Activated CD4-positive, alpha-beta memory T cell treated with anti-CD3 and anti-CD28 coated beads for 36 hours (primary cell): ENCODE measurements around the gene UBQLN3. TPM values are rescaled to one million over a fixed set of nuclear protein-coding genes. Genes with fewer than 3 reads are reported as not detected.

ENCODE experiments used
- CTCF ChIA-PET: fragments of 350-600 bp; sonication (Branson Sonifier 250); formaldehyde crosslinking; loops from one replicate; lab custom pipeline; 2021; ENCODE audit warnings: antibody characterized with exemption, inconsistent platforms; lab: Charles Lee
- POLR2A ChIA-PET: fragments of 350-600 bp; sonication (Branson Sonifier 250); formaldehyde crosslinking; loops from one replicate; lab custom pipeline; 2021; ENCODE audit warnings: antibody characterized with exemption; lab: Charles Lee
- DNase-seq: peaks from one replicate; pipeline ENCODE4 v3.0.0-alpha.2; 2020
- H3K27ac Mint-ChIP-seq: one replicate; pipeline ENCODE4 v1.8.0; 2021; ENCODE audit warnings: mixed read lengths
- H3K27me3 Mint-ChIP-seq: one replicate; pipeline ENCODE4 v1.8.0; 2021; ENCODE audit warnings: mixed read lengths
- H3K36me3 Mint-ChIP-seq: one replicate; pipeline ENCODE4 v1.8.0; 2021; ENCODE audit warnings: mixed read lengths
- H3K4me1 Mint-ChIP-seq: one replicate; pipeline ENCODE4 v1.8.0; 2021; ENCODE audit warnings: low read depth, mixed read lengths
- H3K4me3 Mint-ChIP-seq: one replicate; pipeline ENCODE4 v1.8.0; 2021; ENCODE audit warnings: mild to moderate bottlenecking, mixed read lengths
- H3K9me3 Mint-ChIP-seq: one replicate; pipeline ENCODE4 v1.8.0; 2021; ENCODE audit warnings: mixed read lengths
- intact Hi-C: fragments of 100-400 bp; cut with micrococcal nuclease; formaldehyde crosslinking; loops from one replicate; pipeline ENCODE4 v1.15.1; 2023
- total RNA-seq, 2 experiments: library from RNA; stranded (reverse); gene quantifications; one replicate each; pipeline ENCODE4 v1.2.3, GENCODE V29; 2021

UBQLN3 gene
- total RNA-seq, 2 experiments from 2014 or later, result not detected

DNA sequence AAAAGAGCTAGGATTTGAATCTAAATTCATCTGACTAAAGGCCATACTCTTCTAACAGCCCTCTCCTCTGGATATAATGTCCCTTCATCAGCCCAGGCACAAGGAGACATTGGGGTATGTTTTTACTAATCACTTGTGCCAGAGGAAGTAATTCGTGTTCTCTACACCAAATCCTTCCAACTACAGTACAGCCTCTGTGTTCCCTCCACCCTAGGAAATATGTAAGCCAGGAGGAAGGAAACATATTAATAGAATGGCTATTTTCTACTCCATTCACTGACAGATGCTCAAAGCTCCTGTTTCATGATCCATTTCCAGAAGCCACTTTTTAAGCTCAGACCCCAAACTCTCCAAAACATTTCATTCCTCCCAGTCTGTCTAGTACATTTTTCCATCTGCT, 18.7 kb upstream of the UBQLN3 start:
- H3K4me3 Mint-ChIP-seq, result no peak overlapping the region
- CTCF ChIA-PET, result interaction anchor here (1.1 kb wide), 1 partner anchor 14 kb away, joined by 3 read pairs; no protein-coding TSS in a partner anchor
- no peak overlapping the region for H3K27ac Mint-ChIP-seq
- no peaks in the 10 kb centered on the region for H3K27me3 Mint-ChIP-seq
- no peaks in the 10 kb centered on the region for H3K36me3 Mint-ChIP-seq
- intact Hi-C loops, result no loop called here
- POLR2A ChIA-PET, result no interaction called here
- H3K9me3 Mint-ChIP-seq, result no peaks in the 10 kb centered on the region
- H3K4me1 Mint-ChIP-seq, result no peaks in the 10 kb centered on the region
- no peak for DNase-seq

DNA sequence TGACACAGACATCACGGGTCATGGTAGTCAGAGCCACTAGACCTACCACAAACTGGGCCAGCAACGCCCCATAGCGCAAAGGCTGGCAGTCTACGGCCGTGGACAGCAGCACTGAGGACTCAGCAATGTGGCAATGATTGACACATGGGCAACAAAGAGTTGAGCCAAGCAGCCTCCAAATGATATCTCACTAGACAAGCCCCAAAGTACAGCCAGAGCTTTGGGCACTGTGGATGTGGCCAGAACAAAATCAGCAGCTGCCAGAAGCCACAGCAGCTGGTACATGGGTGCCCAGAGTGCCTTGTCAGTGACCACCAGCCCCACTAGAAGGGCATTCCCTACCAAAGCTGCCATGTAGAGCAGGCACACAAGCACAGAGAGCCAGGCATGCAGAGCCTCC, 18.0 kb upstream of the UBQLN3 start:
- Mint-ChIP-seq H3K36me3 (no peaks in the 10 kb centered on the region), H3K27me3 (no peaks in the 10 kb centered on the region), H3K4me3 (no peak overlapping the region), H3K27ac (no peak overlapping the region), H3K4me1 (no peaks in the 10 kb centered on the region), H3K9me3 (no peaks in the 10 kb centered on the region)
- no peak for DNase-seq
- intact Hi-C loops, result no loop called here
- POLR2A ChIA-PET, result no interaction called here
- CTCF ChIA-PET, result no interaction called here

DNA sequence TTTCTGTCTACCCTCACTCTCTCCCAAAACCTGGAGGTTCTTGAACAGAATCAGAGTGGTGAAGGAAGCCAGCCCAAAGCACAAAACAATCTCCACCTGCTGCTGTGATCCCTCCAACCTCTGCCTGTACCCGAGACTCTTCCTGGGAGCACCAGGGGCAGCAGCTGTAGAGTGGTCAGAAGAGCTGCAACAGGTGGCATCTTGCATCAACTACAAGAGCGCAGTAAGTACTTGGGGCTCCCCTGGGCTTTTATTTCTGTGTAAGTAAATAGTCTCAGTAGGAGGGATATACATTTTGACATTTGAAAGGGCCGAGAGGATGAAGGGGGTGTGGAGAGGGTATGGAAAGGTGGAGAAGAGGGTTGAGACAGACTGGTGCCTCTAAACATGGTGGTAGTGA, 15.0 kb upstream of the UBQLN3 start:
- Mint-ChIP-seq H3K4me1 (no peaks in the 10 kb centered on the region), H3K27ac (no peak overlapping the region), H3K27me3 (no peaks in the 10 kb centered on the region), H3K36me3 (no peaks in the 10 kb centered on the region), H3K9me3 (no peaks in the 10 kb centered on the region), H3K4me3 (no peak overlapping the region)
- intact Hi-C loops, result no loop called here
- ChIA-PET POLR2A (no interaction called here), CTCF (no interaction called here)
- no peak for DNase-seq

DNA sequence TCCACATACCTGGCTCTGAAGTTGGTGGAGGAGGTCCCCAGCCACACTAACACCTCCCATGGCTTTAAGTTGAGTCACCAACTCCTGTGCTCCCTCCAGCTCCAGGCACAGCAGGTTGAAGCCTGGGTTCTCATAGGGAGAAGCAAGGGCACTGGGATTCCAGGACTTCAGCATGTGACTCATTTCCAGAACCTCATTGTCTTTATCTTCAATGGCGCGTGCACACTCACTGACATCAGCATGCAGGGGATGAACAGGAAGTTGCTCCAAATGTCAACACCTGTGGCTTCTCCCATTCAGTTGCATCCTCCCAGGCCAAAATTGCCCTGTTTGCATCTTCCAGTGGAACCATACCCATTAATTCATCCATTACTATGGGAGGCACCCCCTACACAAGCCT, 12.6 kb upstream of the UBQLN3 start:
- intact Hi-C loops, result no loop called here
- no peak for DNase-seq
- no peaks in the 10 kb centered on the region for H3K27me3 Mint-ChIP-seq
- no peaks in the 10 kb centered on the region for H3K4me1 Mint-ChIP-seq
- POLR2A ChIA-PET, result no interaction called here
- H3K4me3 Mint-ChIP-seq, result no peak overlapping the region
- CTCF ChIA-PET, result no interaction called here
- no peaks in the 10 kb centered on the region for H3K36me3 Mint-ChIP-seq
- H3K27ac Mint-ChIP-seq, result no peak overlapping the region
- no peaks in the 10 kb centered on the region for H3K9me3 Mint-ChIP-seq

DNA sequence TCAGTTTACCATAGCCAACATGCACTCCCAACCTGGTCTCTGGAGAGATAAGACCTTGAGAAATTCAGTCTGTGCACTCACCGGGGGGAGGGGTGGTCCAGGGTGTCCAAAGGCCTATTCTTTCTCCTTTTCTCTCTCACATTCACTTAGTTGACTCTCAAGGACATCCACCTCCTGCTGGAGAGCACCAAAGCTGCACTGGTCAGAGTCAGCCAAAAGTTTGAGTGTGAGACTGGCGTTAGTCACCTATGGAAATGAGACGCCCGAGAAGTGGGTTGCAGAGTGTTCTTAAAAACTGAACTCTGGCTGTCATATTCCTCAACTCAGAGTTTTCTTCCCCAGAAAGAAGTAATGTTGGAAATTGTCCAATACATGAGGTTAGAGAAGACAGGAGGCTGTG, 11.8 kb upstream of the UBQLN3 start:
- H3K36me3 Mint-ChIP-seq, result no peaks in the 10 kb centered on the region
- intact Hi-C loops, result no loop called here
- H3K27me3 Mint-ChIP-seq, result no peaks in the 10 kb centered on the region
- no peak for DNase-seq
- no peak overlapping the region for H3K4me3 Mint-ChIP-seq
- H3K4me1 Mint-ChIP-seq, result no peaks in the 10 kb centered on the region
- POLR2A ChIA-PET, result no interaction called here
- no peaks in the 10 kb centered on the region for H3K9me3 Mint-ChIP-seq
- H3K27ac Mint-ChIP-seq, result no peak overlapping the region
- CTCF ChIA-PET, result no interaction called here

DNA sequence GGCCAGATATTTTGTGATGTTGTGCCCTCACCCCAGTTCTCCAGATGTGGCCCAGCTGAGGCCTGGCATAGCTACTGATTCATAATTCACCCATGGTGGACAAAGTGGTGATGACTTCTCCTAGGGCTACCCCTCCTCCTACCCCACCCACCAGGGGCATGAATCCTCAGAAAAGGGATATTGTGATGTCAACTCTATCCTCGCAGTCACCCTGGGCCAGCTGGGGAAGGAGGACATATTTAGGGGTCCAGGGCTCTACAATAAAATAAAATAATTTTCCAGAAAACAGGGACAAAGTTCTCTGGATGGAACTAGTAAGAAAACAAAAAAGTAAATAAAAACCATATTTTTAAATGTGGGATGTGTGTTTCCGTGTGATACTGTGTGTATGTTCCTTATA, 6.8 kb upstream of the UBQLN3 start, which contains the start of gene UBQLNL:
UBQLNL (minus strand) TSS at position 101 of the 400 bp plus-strand sequence. CDS start 258 bp downstream, outside the sequence.
- no peak for DNase-seq
- Mint-ChIP-seq H3K27me3 (no peaks in the 10 kb centered on the region), H3K36me3 (no peaks in the 10 kb centered on the region), H3K4me1 (no peaks in the 10 kb centered on the region), H3K9me3 (no peaks in the 10 kb centered on the region), H3K4me3 (no peak within 1 kb of the TSS), H3K27ac (no peak within 1 kb of the TSS)
- POLR2A ChIA-PET, result no interaction called here
- intact Hi-C loops, result no loop called here
- CTCF ChIA-PET, result no interaction called here

DNA sequence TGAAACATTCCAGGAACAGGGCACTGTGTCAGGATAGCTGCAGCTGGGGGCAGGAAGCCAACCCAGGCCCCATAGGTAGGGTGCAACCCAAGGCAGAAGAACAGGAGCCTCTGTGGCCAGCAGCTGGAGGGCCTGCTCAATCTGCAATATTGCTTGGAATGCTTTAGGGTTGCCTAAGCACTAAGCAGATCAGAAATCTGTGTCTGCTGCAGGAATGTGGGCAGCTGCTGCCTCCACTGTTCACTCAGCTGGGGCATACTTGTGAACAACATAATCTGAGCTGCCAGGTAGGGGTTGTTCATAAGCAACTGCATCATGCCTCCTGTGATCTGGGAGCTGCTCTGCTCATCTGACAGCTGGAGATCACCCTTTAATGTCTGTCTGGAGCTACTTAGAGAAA, 5.1 kb upstream of the UBQLN3 start:
- ChIA-PET POLR2A (no interaction called here), CTCF (interaction anchor here (0.8 kb wide), 1 partner anchor 14 kb away, joined by 3 read pairs; no protein-coding TSS in a partner anchor)
- H3K4me1 Mint-ChIP-seq, result no peaks in the 10 kb centered on the region
- no peak overlapping the region for H3K27ac Mint-ChIP-seq
- H3K27me3 Mint-ChIP-seq, result no peaks in the 10 kb centered on the region
- no peaks in the 10 kb centered on the region for H3K36me3 Mint-ChIP-seq
- H3K4me3 Mint-ChIP-seq, result no peak overlapping the region
- DNase-seq, result no peak
- intact Hi-C loops, result no loop called here
- no peaks in the 10 kb centered on the region for H3K9me3 Mint-ChIP-seq

DNA sequence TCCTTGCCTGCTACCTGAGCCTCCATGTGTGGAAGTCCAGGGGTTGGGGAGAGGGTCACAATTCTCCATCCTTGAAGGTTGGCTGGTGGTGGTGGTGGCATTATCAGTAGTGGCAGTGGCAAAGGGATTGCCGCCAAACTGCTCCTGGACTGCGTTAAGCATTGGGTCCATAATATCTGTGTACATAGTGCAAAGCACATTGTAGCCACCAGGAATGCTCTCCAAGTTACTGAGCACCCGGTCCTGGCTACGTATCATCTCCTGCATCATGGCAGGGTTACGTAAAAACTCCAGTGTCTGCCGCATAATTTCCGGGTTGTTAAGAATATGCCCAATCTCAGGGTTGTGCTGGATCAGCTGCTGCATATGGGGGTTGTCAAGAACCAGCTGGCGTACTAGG, 1.2 kb downstream of the UBQLN3 start:
- CTCF ChIA-PET, result no interaction called here
- H3K4me1 Mint-ChIP-seq, result no peaks in the 10 kb centered on the region
- POLR2A ChIA-PET, result no interaction called here
- no peak overlapping the region for H3K27ac Mint-ChIP-seq
- H3K36me3 Mint-ChIP-seq, result no peaks in the 10 kb centered on the region
- no peaks in the 10 kb centered on the region for H3K27me3 Mint-ChIP-seq
- H3K9me3 Mint-ChIP-seq, result no peaks in the 10 kb centered on the region
- no peak overlapping the region for H3K4me3 Mint-ChIP-seq
- intact Hi-C loops, result no loop called here
- DNase-seq, result no peak

DNA sequence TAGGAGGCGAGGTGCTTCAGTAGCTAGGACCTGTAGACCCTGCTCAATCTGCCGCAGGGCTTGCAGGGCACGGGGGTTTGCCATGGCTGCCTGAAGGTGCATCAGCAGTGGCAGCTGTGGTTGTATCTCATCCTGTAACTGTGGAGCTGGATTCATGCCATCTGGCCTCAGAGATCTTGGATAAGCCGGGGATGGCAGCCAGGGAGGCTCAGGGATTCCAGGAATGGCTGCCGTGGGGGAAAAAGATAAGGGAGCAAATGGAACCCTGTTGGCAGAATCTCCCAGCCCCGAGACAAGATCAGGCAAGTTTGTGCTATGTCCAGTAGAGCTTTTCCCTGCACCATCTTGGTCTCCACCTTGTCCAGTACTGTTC, 1.8 kb downstream of the UBQLN3 start:
- POLR2A ChIA-PET, result no interaction called here
- no peak overlapping the region for H3K27ac Mint-ChIP-seq
- no peaks in the 10 kb centered on the region for H3K9me3 Mint-ChIP-seq
- H3K4me1 Mint-ChIP-seq, result no peaks in the 10 kb centered on the region
- CTCF ChIA-PET, result no interaction called here
- H3K4me3 Mint-ChIP-seq, result no peak overlapping the region
- H3K27me3 Mint-ChIP-seq, result no peaks in the 10 kb centered on the region
- no peak for DNase-seq
- intact Hi-C loops, result no loop called here
- H3K36me3 Mint-ChIP-seq, result no peaks in the 10 kb centered on the region

DNA sequence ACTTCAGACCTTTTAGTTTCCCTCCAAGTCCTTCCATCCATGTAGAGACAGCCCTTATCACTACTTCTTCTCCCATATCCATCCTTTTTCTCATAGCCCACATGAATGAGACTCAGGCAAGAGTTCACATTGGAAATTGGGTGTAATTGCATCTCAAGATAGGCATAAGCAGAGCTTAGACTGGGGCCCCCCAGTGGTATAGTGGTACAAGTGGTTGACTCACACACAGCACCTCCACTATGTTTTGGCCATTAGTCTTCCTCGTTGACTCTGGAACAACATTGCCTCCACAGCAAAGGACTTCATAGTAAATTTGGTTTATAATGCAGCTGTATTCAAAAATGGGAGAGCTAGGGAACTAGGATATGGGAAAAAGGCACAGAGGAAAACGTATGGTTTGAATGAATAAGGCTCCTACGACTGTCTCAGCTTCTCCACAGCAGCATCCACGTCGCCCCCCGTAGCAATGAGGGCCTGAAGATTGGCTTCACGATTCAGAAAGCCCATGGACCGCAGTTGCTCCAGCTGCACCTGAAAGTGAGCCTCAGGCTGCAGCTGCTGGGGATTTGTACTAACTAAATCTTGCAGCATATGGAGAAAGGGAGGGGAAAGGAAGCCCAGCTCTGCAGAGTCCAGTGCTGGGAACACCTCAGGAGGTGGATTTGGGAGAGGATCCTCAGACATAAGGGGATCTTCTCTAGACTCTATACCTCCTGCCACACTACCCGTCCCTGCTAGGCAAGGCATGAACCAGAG, 2.4 kb downstream of the UBQLN3 start:
- DNase-seq, result no peak
- no peaks in the 10 kb centered on the region for H3K27me3 Mint-ChIP-seq
- H3K27ac Mint-ChIP-seq, result no peak overlapping the region
- intact Hi-C loops, result no loop called here
- H3K4me3 Mint-ChIP-seq, result no peak overlapping the region
- POLR2A ChIA-PET, result no interaction called here
- H3K36me3 Mint-ChIP-seq, result no peaks in the 10 kb centered on the region
- CTCF ChIA-PET, result interaction anchor here (1.5 kb wide), 1 partner anchor 383 kb away, joined by 3 read pairs; no protein-coding TSS in a partner anchor
- H3K4me1 Mint-ChIP-seq, result no peaks in the 10 kb centered on the region
- H3K9me3 Mint-ChIP-seq, result no peaks in the 10 kb centered on the region

DNA sequence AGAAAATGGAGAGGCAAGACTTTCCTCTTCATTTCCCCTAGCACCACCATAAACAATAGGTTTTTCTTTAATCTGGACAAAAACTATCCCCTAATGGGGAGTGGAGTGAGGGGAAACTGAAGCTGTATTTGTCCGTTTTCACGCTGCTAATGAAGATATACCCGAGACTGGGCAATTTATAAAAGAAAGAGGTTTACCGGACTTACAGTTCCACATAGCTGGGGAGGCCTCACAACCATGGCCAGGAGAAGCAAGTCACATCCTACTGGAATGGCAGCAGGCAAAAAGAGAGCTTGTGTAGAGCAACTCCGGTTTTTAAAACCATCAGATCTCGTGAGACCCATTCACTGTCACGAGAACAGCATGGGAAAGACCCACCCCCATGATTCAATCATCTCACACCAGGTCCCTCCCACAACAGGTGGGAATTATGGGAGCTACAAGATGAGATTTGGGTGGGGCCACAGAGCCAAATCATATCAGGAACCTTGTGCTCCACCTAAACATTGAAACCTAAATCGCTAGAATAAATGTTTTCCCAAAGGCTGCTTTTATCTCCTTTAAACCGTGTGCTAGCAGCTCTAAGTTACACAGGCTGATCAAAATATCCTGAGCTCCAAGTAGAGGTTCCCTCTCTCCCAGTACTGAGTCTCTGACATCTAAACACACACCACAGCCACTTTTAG, 4.3 kb downstream of the UBQLN3 start:
- POLR2A ChIA-PET, result no interaction called here
- H3K36me3 Mint-ChIP-seq, result no peaks in the 10 kb centered on the region
- CTCF ChIA-PET, result interaction anchor here (1.5 kb wide), 1 partner anchor 381 kb away, joined by 3 read pairs; no protein-coding TSS in a partner anchor
- no peak overlapping the region for H3K4me3 Mint-ChIP-seq
- no peak overlapping the region for H3K27ac Mint-ChIP-seq
- no peak for DNase-seq
- H3K9me3 Mint-ChIP-seq, result no peaks in the 10 kb centered on the region
- H3K27me3 Mint-ChIP-seq, result peaks cover 1% of the 10 kb centered on the region
- intact Hi-C loops, result no loop called here
- no peaks in the 10 kb centered on the region for H3K4me1 Mint-ChIP-seq

DNA sequence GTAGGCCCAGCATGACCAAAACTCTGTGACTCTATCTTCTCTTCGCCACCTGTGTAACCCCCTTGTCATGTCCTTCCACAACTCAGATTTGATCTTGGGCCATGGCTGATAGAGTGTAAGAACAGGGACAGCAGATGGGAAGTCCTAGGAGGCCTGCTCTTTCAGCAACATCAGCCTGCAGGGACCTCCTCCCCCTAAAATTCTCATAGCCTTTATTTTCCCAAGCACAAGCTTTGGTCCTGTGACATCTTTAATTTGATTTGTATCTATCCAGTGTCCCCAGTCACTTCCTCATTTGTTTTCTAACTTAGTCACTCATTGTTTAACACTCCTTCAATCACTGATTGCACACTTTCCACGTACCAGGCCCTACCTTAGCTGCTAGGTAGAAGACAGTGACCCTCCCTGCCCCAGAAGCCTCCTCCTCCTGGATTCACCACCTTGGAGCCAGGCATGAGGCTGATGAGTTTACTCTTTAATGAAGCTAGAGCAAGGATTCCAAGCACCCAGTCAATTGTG, 5.3 kb downstream of the UBQLN3 start:
- POLR2A ChIA-PET, result no interaction called here
- H3K36me3 Mint-ChIP-seq, result no peaks in the 10 kb centered on the region
- DNase-seq, result no peak
- H3K9me3 Mint-ChIP-seq, result no peaks in the 10 kb centered on the region
- CTCF ChIA-PET, result no interaction called here
- no peak overlapping the region for H3K4me3 Mint-ChIP-seq
- no peaks in the 10 kb centered on the region for H3K4me1 Mint-ChIP-seq
- peaks cover 1% of the 10 kb centered on the region for H3K27me3 Mint-ChIP-seq
- no peak overlapping the region for H3K27ac Mint-ChIP-seq
- intact Hi-C loops, result no loop called here
